ENCODE measurements around the gene ECT2L. TPM values are rescaled to one million over a fixed set of nuclear protein-coding genes. Genes with fewer than 3 reads are reported as not detected.

Gene ECT2L
- not detected in 2 replicates for total RNA-seq

GRCh38 chr6:138795809-138796603 is at the start of gene ECT2L:
Gene ECT2L, plus strand, starts transcription at chr6:138796087. Its CDS starts 17,188 bp downstream, at chr6:138813275.

GRCh38 chr6:138773177-138774091 is 22.5 kb upstream of the ECT2L start, which contains the start of gene CCDC28A:
Gene CCDC28A, plus strand, starts transcription at chr6:138773769. Its CDS starts 2,352 bp downstream, at chr6:138776121.

Other genes starting within 250 kb of the ECT2L start
- gene CCDC28A, start 22.3 kb upstream of the ECT2L start, total RNA-seq: 9.1 and 11.0 TPM in 2 replicates
- 8.6 and 31.4 TPM in 2 replicates for gene REPS1, start 192.2 kb downstream of the ECT2L start, total RNA-seq
- gene ABRACL, start 232.7 kb downstream of the ECT2L start, total RNA-seq: 28.8 and 30.0 TPM in 2 replicates